Colonic mucosa (tissue), 4 donors: ENCODE results near the gene PNRC1. TPM values are rescaled to one million over a fixed set of nuclear protein-coding genes. Genes with fewer than 3 reads are reported as not detected.
"Not testable (repeated sequence)": the region's sequence is repeated elsewhere in the genome, so short reads cannot be mapped to it uniquely, and the experiment has no call there.

Source experiments
- DNase-seq: peaks from one replicate; pipeline ENCODE4 v3.0.0-alpha.2; 2020
- H3K27ac ChIP-seq: fragments of 200-600 bp; one replicate; pipeline ENCODE4 v1.8.0; 2021
- H3K27me3 ChIP-seq: fragments of 200-600 bp; one replicate; pipeline ENCODE4 v1.8.0; 2021
- H3K36me3 ChIP-seq: fragments of 200-600 bp; one replicate; pipeline ENCODE4 v1.8.0; 2021
- H3K4me1 ChIP-seq: fragments of 200-600 bp; one replicate; pipeline ENCODE4 v1.8.0; 2021; ENCODE audit warnings: mild to moderate bottlenecking
- H3K4me3 ChIP-seq: fragments of 200-600 bp; one replicate; pipeline ENCODE4 v1.8.0; 2021
- H3K9ac ChIP-seq, 2 donors: one replicate each; pipeline ENCODE4 v1.7.0; 2013; ENCODE audit warnings: control low read depth in 2 of 2, low read depth in 2 of 2, low read length in 2 of 2
- H3K9me3 ChIP-seq: fragments of 200-600 bp; one replicate; pipeline ENCODE4 v1.8.0; 2021
- CTCF ChIP-seq: fragments of 200-600 bp; IDR thresholded peaks from one replicate; pipeline ENCODE4 v1.8.0; 2022; ENCODE audit warnings: antibody characterized with exemption, mild to moderate bottlenecking
- intact Hi-C: fragments of 100-400 bp; cut with DNase I; formaldehyde crosslinking; loops from one replicate; pipeline ENCODE4 v1.14.1; 2022
- total RNA-seq, 2 donors: library from RNA; stranded (reverse); fragmentation: NEBNext Ultra II Directional in 1 of 2; extraction: Animal tissue kit (Norgen Biotek cat#: 25700) in 1 of 2; gene quantifications; one replicate each; pipeline ENCODE4 v1.2.1, GENCODE V29; 2021
- donor health status: healthy.
- donor health status: DM: no; HTN: no; CAD: no.
- donor health status: DM: no; HTN: no; CAD: no.

PNRC1 gene
- total RNA-seq, 2 donors from 2014 or later = 47.8 to 143 TPM

- peak overlapping the region in 1 of 2 donors; percentile 52 for H3K9ac ChIP-seq
- no peaks in the 10 kb centered on the region for H3K36me3 ChIP-seq
- intact Hi-C loops = no loop called here
- peak overlapping the region; percentile 90 for H3K27ac ChIP-seq
- H3K4me1 ChIP-seq = peaks cover 8% of the 10 kb centered on the region
- no peak for TF ChIP-seq CTCF
- H3K9me3 ChIP-seq = no peaks in the 10 kb centered on the region
- peak; percentile 84 for DNase-seq
- H3K4me3 ChIP-seq = no peak overlapping the region
- H3K27me3 ChIP-seq = no peaks in the 10 kb centered on the region
Measured at GRCh38 chr6:89035252-89036101, 45.1 kb upstream of the PNRC1 start.

GRCh38 chr6:89037141-89037900, 43.2 kb upstream of the PNRC1 start:
- TF ChIP-seq CTCF = no peak
- no peak overlapping the region for H3K4me3 ChIP-seq
- H3K36me3 ChIP-seq = no peaks in the 10 kb centered on the region
- no peaks in the 10 kb centered on the region for H3K9me3 ChIP-seq
- intact Hi-C loops = no loop called here
- no peak overlapping the region for H3K9ac ChIP-seq
- DNase-seq = no peak
- H3K27ac ChIP-seq = peak overlapping the region; percentile 90
- H3K4me1 ChIP-seq = peaks cover 8% of the 10 kb centered on the region
- H3K27me3 ChIP-seq = no peaks in the 10 kb centered on the region

- H3K9ac ChIP-seq, H3K4me3 ChIP-seq, DNase-seq, H3K9me3 ChIP-seq, H3K4me1 ChIP-seq, H3K36me3 ChIP-seq, H3K27me3 ChIP-seq, H3K27ac ChIP-seq, intact Hi-C loops: not testable (repeated sequence)
Measured at GRCh38 chr6:89037901-89038293, 42.7 kb upstream of the PNRC1 start.

GRCh38 chr6:89042664-89043063, 37.9 kb upstream of the PNRC1 start:
- no peak overlapping the region for H3K4me3 ChIP-seq
- intact Hi-C loops = no loop called here
- no peaks in the 10 kb centered on the region for H3K36me3 ChIP-seq
- no peaks in the 10 kb centered on the region for H3K4me1 ChIP-seq
- TF ChIP-seq CTCF = no peak
- no peaks in the 10 kb centered on the region for H3K27me3 ChIP-seq
- no peaks in the 10 kb centered on the region for H3K9me3 ChIP-seq
- H3K27ac ChIP-seq = no peak overlapping the region
- no peak overlapping the region for H3K9ac ChIP-seq
- no peak for DNase-seq

- intact Hi-C loops = no loop called here
- no peak for TF ChIP-seq CTCF
Measured at GRCh38 chr6:89044328-89045010, 36.1 kb upstream of the PNRC1 start.

More at GRCh38 chr6:89044328-89045010, 36.1 kb upstream of the PNRC1 start:
- Histone ChIP-seq H3K4me1 (no peaks in the 10 kb centered on the region), H3K9me3 (no peaks in the 10 kb centered on the region), H3K4me3 (no peak overlapping the region), H3K9ac (no peak overlapping the region), H3K27me3 (no peaks in the 10 kb centered on the region), H3K27ac (no peak overlapping the region), H3K36me3 (no peaks in the 10 kb centered on the region)
- DNase-seq = no peak
